Stimulated activated CD4-positive, alpha-beta T cell treated with anti-CD3 and anti-CD28 coated beads, Interleukin-4, amount 100 ng/mL, for 24 hours (primary cell): ENCODE results near the gene UNC45A.
A peak's percentile ranks its signal among the peaks of the same experiment; 100 is the strongest.
"Not testable (repeated sequence)": the region's sequence is repeated elsewhere in the genome, so short reads cannot be mapped to it uniquely, and the experiment has no call there.

Source experiments
- DNase-seq: peaks from one replicate; pipeline ENCODE4 v3.0.0-alpha.2; 2020

Gene UNC45A

GRCh38 chr15:90934949-90935751, at the start of gene UNC45A:
Gene UNC45A (plus strand): TSS chr15:90935285. CDS start chr15:90935325, 40 bp downstream.
- DNase-seq, result peak; percentile 96

GRCh38 chr15:90885432-90886290, 49.4 kb upstream of the UNC45A start:
- DNase-seq, result peak; percentile 83

- no peak for DNase-seq
Observed at GRCh38 chr15:90886291-90886614, 48.8 kb upstream of the UNC45A start.

GRCh38 chr15:90887037-90887481, 48.0 kb upstream of the UNC45A start:
- DNase-seq, result no peak

- DNase-seq, result no peak
Observed at GRCh38 chr15:90889313-90889730, 45.8 kb upstream of the UNC45A start.

- DNase-seq, result no peak
Observed at GRCh38 chr15:90889736-90890456, 45.2 kb upstream of the UNC45A start.

GRCh38 chr15:90890839-90891238, 44.2 kb upstream of the UNC45A start:
- DNase-seq, result no peak

- DNase-seq, result no peak
Observed at GRCh38 chr15:90891346-90891949, 43.6 kb upstream of the UNC45A start.

GRCh38 chr15:90892023-90892422, 43.1 kb upstream of the UNC45A start:
- DNase-seq, result no peak

- no peak for DNase-seq
Observed at GRCh38 chr15:90892498-90893174, 42.4 kb upstream of the UNC45A start.

GRCh38 chr15:90893175-90894090, 41.7 kb upstream of the UNC45A start:
- DNase-seq, result no peak

- no peak for DNase-seq
Observed at GRCh38 chr15:90895571-90896117, 39.4 kb upstream of the UNC45A start.

GRCh38 chr15:90897131-90897655, 37.9 kb upstream of the UNC45A start:
- DNase-seq, result not testable (repeated sequence)

- no peak for DNase-seq
Observed at GRCh38 chr15:90901175-90902039, 33.7 kb upstream of the UNC45A start.

GRCh38 chr15:90902040-90902839, 32.8 kb upstream of the UNC45A start:
- peak; percentile 71 for DNase-seq

- peak; percentile 82 for DNase-seq
Observed at GRCh38 chr15:90902840-90903732, 32.0 kb upstream of the UNC45A start, which contains the start of gene MAN2A2. Gene MAN2A2 (plus strand): TSS chr15:90903302. CDS start chr15:90904208, 906 bp downstream.
